Measurements from ENCODE around the gene CCNJL. TPM values are rescaled to one million over a fixed set of nuclear protein-coding genes. Genes with fewer than 3 reads are reported as not detected.
"Not testable (repeated sequence)": the region's sequence is repeated elsewhere in the genome, so short reads cannot be mapped to it uniquely, and the experiment has no call there.

The CCNJL gene
- polyA plus RNA-seq, 1 donor = 12.7 TPM

DNA sequence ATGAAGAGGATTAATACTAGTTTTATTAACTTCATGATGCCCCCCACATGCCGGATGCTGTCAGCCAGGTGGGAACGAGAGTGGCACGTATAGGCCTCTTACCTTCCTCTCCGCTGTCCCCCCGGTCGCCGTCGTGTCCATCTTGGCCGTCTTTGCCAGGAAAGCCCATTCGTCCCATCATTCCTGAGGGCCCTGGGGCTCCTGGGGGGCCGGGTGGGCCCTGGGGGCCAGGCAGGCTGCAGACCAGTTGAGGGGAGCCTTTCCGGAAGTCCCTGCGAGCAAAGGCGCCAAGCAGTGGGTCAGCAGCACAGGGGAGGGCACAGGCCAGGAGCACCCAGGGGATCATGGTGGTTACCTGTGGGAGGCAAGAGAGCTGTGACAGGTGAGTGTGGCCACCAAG, 42.3 kb upstream of the CCNJL start:
- H3K36me3 ChIP-seq (ENCODE audit: control insufficient read depth, insufficient read depth, low read length) = no peaks in the 10 kb centered on the region
- no CpG with 5 or more reads among the region's 14 CpGs for WGBS (ENCODE audit: insufficient coverage, low lambda C conversion rate)
- H3K4me1 ChIP-seq (ENCODE audit: control insufficient read depth, insufficient read depth, low read length) = no peaks in the 10 kb centered on the region
- H3K27me3 ChIP-seq (ENCODE audit: control insufficient read depth, insufficient read depth, low read length) = no peaks in the 10 kb centered on the region
- no peak for DNase-seq
- no peak overlapping the region for H3K27ac ChIP-seq (ENCODE audit: low read length)
- H3K4me3 ChIP-seq (ENCODE audit: low read length) = no peak overlapping the region
- H3K9me3 ChIP-seq (ENCODE audit: control insufficient read depth, low read depth, low read length) = no peaks in the 10 kb centered on the region

DNA sequence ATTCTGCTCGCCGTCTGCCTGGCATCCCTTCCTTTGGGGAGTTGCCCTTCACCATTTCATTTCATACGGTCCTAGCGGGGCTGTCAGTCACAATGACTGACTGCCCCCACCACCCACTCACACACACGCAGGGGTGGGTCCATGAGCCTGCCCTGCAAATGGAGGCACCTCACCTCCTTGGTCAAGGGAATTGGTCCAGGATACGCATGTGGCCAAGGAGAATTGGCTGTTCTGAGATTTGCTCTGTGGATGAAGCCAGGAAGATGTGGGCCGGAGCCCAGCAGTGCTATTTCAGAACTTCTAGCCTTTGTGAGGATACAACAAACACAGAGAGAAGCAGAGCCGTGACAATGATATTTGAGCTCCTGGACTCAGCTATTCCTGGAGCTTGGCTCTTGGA, 41.0 kb upstream of the CCNJL start:
- Histone ChIP-seq H3K36me3 (ENCODE audit: control insufficient read depth, insufficient read depth, low read length) (no peaks in the 10 kb centered on the region), H3K4me1 (ENCODE audit: control insufficient read depth, insufficient read depth, low read length) (no peaks in the 10 kb centered on the region)
- 83% methylated on average over 1 of the region's 8 CpGs for WGBS (ENCODE audit: insufficient coverage, low lambda C conversion rate)

DNA sequence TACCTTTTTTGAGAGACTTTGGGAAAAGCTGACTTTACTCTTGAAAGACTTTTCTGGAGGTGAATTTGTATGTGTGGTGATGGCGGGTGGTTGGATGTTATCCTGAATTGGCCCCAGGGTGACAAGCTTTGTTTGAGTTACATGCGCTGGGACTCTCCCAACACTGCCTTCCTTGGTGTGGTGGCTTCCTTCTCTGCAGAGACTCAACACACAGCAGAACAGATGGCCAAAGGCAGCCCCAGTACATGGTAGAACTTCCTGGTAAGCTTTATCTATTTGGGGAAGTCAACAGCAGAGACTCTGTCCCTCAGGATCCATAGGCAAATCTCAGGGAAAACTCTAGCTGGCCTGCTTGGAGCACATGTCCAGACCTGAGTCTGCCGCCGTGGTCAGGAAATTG, 39.9 kb upstream of the CCNJL start:
- H3K9me3 ChIP-seq (ENCODE audit: control insufficient read depth, low read depth, low read length) = no peaks in the 10 kb centered on the region
- no peaks in the 10 kb centered on the region for H3K36me3 ChIP-seq (ENCODE audit: control insufficient read depth, insufficient read depth, low read length)
- DNase-seq = no peak
- H3K27ac ChIP-seq (ENCODE audit: low read length) = no peak overlapping the region
- no CpG with 5 or more reads among the region's 4 CpGs for WGBS (ENCODE audit: insufficient coverage, low lambda C conversion rate)
- H3K4me3 ChIP-seq (ENCODE audit: low read length) = no peak overlapping the region
- no peaks in the 10 kb centered on the region for H3K27me3 ChIP-seq (ENCODE audit: control insufficient read depth, insufficient read depth, low read length)
- H3K4me1 ChIP-seq (ENCODE audit: control insufficient read depth, insufficient read depth, low read length) = no peaks in the 10 kb centered on the region

More for the DNA sequence above, 41.0 kb upstream of the CCNJL start:
- Histone ChIP-seq H3K27ac (ENCODE audit: low read length) (no peak overlapping the region), H3K27me3 (ENCODE audit: control insufficient read depth, insufficient read depth, low read length) (no peaks in the 10 kb centered on the region), H3K4me3 (ENCODE audit: low read length) (no peak overlapping the region), H3K9me3 (ENCODE audit: control insufficient read depth, low read depth, low read length) (no peaks in the 10 kb centered on the region)
- no peak for DNase-seq

DNA sequence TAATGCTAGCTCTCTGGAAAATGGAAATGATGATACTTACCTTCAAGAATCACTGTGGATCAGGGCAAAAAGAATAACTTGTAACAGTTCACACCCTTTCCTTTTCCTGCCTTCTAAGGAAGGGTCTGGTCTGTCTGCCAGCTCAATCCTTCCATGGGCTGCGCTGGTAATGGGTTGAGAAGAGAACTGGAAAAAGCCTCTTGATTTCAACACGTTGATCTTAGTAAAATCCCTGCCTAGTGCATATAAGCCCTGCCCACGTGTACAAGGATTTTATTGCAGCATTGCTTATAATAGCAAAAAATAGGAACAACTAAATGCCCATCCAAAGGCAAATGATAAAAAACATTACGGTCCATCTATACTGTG, 37.6 kb upstream of the CCNJL start:
- Histone ChIP-seq H3K27ac (ENCODE audit: low read length) (no peak overlapping the region), H3K9me3 (ENCODE audit: control insufficient read depth, low read depth, low read length) (no peaks in the 10 kb centered on the region), H3K27me3 (ENCODE audit: control insufficient read depth, insufficient read depth, low read length) (no peaks in the 10 kb centered on the region), H3K36me3 (ENCODE audit: control insufficient read depth, insufficient read depth, low read length) (no peaks in the 10 kb centered on the region), H3K4me1 (ENCODE audit: control insufficient read depth, insufficient read depth, low read length) (peaks cover 9% of the 10 kb centered on the region), H3K4me3 (ENCODE audit: low read length) (no peak overlapping the region)
- DNase-seq = no peak
- no CpG with 5 or more reads among the region's 4 CpGs for WGBS (ENCODE audit: insufficient coverage, low lambda C conversion rate)

DNA sequence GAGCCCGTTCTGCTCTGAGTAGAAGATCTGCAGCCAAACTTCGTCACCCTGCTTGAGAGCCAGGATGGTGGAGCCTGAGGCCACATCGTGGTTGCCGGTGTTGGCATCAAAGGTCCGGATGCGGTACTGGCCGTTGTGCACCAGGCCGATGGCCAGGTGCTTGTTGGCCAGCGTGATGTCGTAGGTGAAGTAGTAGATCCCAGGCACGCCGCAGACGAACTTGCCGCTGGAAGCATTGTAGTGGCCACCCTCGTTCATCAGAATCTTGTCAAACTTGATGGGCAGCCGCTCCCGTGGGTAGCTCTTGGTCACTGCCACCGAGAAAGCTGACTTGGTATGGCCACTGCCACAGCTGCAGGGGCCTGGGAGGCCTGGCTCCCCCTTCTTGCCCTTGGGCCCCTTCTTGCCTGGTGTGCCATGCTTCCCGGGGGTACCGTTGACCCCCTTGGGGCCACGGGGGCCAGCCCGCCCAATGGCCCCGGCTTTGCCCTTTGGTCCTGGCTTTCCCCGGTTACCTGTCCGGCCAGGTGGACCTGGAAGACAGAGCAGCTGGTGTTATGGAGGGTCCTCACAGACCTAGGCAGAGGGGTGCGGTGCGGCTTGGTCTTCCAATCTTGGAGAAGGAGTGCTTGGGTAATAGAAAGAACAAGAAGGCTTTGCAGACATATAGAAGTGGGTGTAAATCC, 37.0 kb upstream of the CCNJL start:
- Histone ChIP-seq H3K27ac (ENCODE audit: low read length) (no peak overlapping the region), H3K36me3 (ENCODE audit: control insufficient read depth, insufficient read depth, low read length) (no peaks in the 10 kb centered on the region), H3K4me1 (ENCODE audit: control insufficient read depth, insufficient read depth, low read length) (peaks cover 11% of the 10 kb centered on the region), H3K4me3 (ENCODE audit: low read length) (no peak overlapping the region), H3K9me3 (ENCODE audit: control insufficient read depth, low read depth, low read length) (no peaks in the 10 kb centered on the region), H3K27me3 (ENCODE audit: control insufficient read depth, insufficient read depth, low read length) (no peaks in the 10 kb centered on the region)
- no CpG with 5 or more reads among the region's 27 CpGs for WGBS (ENCODE audit: insufficient coverage, low lambda C conversion rate)
- DNase-seq = no peak

DNA sequence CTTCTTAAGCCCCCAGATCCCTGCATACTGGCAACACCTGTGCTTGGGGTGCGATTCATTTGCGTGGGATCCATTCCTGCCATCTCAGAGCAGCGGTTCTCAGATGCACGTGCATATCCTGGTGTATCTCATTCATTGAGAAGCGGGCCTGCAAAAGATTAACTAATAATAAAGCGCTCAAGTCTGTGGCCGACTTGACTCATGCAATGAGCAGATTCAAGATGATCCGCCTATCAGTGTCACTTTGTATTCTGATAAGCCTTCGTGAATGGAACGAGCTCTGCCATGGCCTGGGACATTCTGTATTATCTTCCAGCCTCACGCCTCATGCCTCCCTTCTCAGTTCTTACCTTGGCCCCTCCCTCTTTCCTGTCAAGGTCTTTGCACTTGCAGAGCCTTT, 35.7 kb upstream of the CCNJL start:
- peak in 1 of 2 donors; percentile 57 for DNase-seq
- WGBS (ENCODE audit: insufficient coverage, low lambda C conversion rate) = 20% methylated on average over 1 of the region's 11 CpGs
- Histone ChIP-seq H3K27me3 (ENCODE audit: control insufficient read depth, insufficient read depth, low read length) (no peaks in the 10 kb centered on the region), H3K4me1 (ENCODE audit: control insufficient read depth, insufficient read depth, low read length) (peaks cover 11% of the 10 kb centered on the region), H3K36me3 (ENCODE audit: control insufficient read depth, insufficient read depth, low read length) (no peaks in the 10 kb centered on the region), H3K27ac (ENCODE audit: low read length) (no peak overlapping the region), H3K4me3 (ENCODE audit: low read length) (no peak overlapping the region), H3K9me3 (ENCODE audit: control insufficient read depth, low read depth, low read length) (no peaks in the 10 kb centered on the region)

DNA sequence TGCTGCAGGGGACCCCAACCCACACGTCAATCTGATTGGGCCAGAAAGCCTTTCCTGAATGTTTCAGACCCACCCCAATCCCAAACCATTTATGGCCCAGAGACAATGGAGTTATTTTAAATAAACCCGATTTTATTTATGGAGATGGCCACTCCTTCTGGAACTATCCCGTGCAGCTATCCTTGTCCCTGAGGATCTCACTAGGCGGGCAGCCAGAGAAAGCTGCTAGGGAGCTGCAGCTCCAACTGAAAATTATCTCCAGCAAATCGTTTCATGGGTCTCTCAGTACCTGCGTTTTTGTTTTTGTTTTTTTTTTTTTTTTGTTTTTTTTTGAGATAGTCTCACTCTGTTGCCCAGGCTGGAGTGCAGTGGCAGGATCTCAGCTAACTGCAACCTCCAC, 35.1 kb upstream of the CCNJL start:
- H3K4me1 ChIP-seq (ENCODE audit: control insufficient read depth, insufficient read depth, low read length) = peaks cover 11% of the 10 kb centered on the region
- no peak overlapping the region for H3K27ac ChIP-seq (ENCODE audit: low read length)
- WGBS (ENCODE audit: insufficient coverage, low lambda C conversion rate) = 94% methylated on average over 3 of the region's 6 CpGs
- no peaks in the 10 kb centered on the region for H3K9me3 ChIP-seq (ENCODE audit: control insufficient read depth, low read depth, low read length)
- no peak overlapping the region for H3K4me3 ChIP-seq (ENCODE audit: low read length)
- H3K27me3 ChIP-seq (ENCODE audit: control insufficient read depth, insufficient read depth, low read length) = no peaks in the 10 kb centered on the region
- DNase-seq = no peak
- H3K36me3 ChIP-seq (ENCODE audit: control insufficient read depth, insufficient read depth, low read length) = no peaks in the 10 kb centered on the region

DNA sequence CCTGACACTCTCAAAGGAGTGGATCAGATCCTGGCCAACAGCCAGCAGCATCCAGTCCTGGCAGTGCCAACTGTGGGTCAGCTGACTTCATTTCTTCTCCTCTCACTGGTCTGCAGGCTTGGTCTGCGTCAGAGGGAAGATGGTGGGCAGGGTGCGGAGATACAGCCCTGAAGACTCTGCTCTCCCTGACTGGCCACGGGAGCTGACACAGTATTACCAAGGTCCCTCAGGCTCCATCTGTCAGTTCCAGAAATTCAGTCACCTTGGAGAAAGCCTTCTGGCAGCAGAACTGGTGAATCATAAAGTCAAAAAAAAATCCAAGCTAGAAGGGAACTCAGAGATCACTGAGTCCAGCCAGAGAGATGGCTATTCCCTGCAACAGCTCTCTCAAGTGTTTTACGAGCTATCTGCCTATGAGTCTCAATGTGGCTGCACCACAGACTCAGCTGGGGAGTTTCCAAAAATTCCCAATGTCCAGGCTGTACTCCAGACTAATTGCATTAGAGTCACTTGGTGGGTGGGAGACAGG, 30.1 kb upstream of the CCNJL start:
- no peaks in the 10 kb centered on the region for H3K36me3 ChIP-seq (ENCODE audit: control insufficient read depth, insufficient read depth, low read length)
- no peak overlapping the region for H3K27ac ChIP-seq (ENCODE audit: low read length)
- DNase-seq = no peak
- H3K27me3 ChIP-seq (ENCODE audit: control insufficient read depth, insufficient read depth, low read length) = no peaks in the 10 kb centered on the region
- H3K4me3 ChIP-seq (ENCODE audit: low read length) = no peak overlapping the region
- H3K9me3 ChIP-seq (ENCODE audit: control insufficient read depth, low read depth, low read length) = no peaks in the 10 kb centered on the region
- peaks cover 11% of the 10 kb centered on the region for H3K4me1 ChIP-seq (ENCODE audit: control insufficient read depth, insufficient read depth, low read length)
- WGBS (ENCODE audit: insufficient coverage, low lambda C conversion rate) = no CpG with 5 or more reads among the region's 4 CpGs

DNA sequence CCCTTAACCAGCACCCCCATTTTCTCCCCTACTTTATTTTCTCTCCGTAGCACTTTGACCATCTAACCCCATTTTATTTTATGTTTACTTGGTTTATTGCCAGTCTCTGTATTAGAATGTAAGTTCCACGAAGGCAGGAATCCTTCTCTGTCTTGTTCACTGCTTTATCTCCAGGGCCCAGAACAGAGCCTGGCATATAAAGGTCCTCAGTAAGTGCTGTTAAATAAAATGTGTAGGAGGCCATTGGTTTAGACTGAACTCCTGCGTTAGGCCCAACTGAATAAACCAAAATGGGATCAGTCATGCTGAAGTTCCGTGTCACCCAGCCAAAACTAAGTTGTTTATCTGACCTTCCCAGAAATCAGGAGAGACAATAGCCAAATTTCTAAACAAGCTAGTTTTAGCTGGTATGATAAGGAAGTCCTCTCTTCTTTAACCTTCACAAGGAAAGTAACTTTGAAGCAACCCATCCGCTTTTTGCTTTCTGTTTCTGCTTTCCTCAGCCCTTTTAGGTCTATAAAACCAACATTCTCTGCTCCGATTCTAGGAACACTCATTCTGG, 29.0 kb upstream of the CCNJL start:
- no peaks in the 10 kb centered on the region for H3K36me3 ChIP-seq (ENCODE audit: control insufficient read depth, insufficient read depth, low read length)
- WGBS (ENCODE audit: insufficient coverage, low lambda C conversion rate) = 37% methylated on average over 3 of the region's 6 CpGs
- no peak overlapping the region for H3K4me3 ChIP-seq (ENCODE audit: low read length)
- H3K27ac ChIP-seq (ENCODE audit: low read length) = no peak overlapping the region
- no peak for DNase-seq
- peaks cover 6% of the 10 kb centered on the region for H3K4me1 ChIP-seq (ENCODE audit: control insufficient read depth, insufficient read depth, low read length)
- H3K27me3 ChIP-seq (ENCODE audit: control insufficient read depth, insufficient read depth, low read length) = no peaks in the 10 kb centered on the region
- no peaks in the 10 kb centered on the region for H3K9me3 ChIP-seq (ENCODE audit: control insufficient read depth, low read depth, low read length)

DNA sequence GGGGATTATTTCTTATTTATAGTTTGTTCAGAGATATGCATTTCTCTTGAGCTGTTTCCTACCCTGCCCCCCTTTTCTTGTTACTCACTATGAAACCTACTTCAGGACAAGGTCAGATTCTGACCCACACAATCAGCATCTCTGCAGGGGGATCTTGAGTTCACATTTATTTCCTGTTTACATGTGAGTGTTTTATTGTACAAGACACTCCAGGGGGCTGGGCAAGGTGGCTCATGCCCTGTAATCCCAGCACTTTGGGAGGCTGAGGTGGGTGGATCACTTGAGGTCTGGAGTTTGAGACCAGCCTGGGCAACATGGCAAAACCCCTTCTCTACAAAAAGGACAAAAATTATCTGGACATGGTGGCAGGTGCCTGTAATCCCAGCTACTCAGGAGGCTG, 28.1 kb upstream of the CCNJL start:
- H3K4me3 ChIP-seq (ENCODE audit: low read length) = not testable (repeated sequence)

More for the DNA sequence above, 28.1 kb upstream of the CCNJL start:
- not testable (repeated sequence) for DNase-seq; H3K36me3 ChIP-seq (ENCODE audit: control insufficient read depth, insufficient read depth, low read length); H3K9me3 ChIP-seq (ENCODE audit: control insufficient read depth, low read depth, low read length); H3K4me1 ChIP-seq (ENCODE audit: control insufficient read depth, insufficient read depth, low read length); H3K27ac ChIP-seq (ENCODE audit: low read length); H3K27me3 ChIP-seq (ENCODE audit: control insufficient read depth, insufficient read depth, low read length)

All from large intestine (tissue), 3 donors.